Pulmonary artery endothelial cell (primary cell): ENCODE results near the gene PARP12. TPM values are rescaled to one million over a fixed set of nuclear protein-coding genes. Genes with fewer than 3 reads are reported as not detected.
A peak's percentile ranks its signal among the peaks of the same experiment; 100 is the strongest.
"Not testable (repeated sequence)": the region's sequence is repeated elsewhere in the genome, so short reads cannot be mapped to it uniquely, and the experiment has no call there.

Experiments used
- DNase-seq: peaks from one replicate; pipeline ENCODE4 v3.0.0-alpha.2; 2011; ENCODE audit warnings: low read depth, low spot score
- total RNA-seq: library from RNA; depleted of rRNA; stranded (reverse); fragments of >200 nt; gene quantifications from 2 replicates; pipeline ENCODE4 v1.2.3, GENCODE V29; 2014

PARP12 gene, protein sequence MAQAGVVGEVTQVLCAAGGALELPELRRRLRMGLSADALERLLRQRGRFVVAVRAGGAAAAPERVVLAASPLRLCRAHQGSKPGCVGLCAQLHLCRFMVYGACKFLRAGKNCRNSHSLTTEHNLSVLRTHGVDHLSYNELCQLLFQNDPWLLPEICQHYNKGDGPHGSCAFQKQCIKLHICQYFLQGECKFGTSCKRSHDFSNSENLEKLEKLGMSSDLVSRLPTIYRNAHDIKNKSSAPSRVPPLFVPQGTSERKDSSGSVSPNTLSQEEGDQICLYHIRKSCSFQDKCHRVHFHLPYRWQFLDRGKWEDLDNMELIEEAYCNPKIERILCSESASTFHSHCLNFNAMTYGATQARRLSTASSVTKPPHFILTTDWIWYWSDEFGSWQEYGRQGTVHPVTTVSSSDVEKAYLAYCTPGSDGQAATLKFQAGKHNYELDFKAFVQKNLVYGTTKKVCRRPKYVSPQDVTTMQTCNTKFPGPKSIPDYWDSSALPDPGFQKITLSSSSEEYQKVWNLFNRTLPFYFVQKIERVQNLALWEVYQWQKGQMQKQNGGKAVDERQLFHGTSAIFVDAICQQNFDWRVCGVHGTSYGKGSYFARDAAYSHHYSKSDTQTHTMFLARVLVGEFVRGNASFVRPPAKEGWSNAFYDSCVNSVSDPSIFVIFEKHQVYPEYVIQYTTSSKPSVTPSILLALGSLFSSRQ
- total RNA-seq = 52.8 and 55.5 TPM in 2 replicates

DNA sequence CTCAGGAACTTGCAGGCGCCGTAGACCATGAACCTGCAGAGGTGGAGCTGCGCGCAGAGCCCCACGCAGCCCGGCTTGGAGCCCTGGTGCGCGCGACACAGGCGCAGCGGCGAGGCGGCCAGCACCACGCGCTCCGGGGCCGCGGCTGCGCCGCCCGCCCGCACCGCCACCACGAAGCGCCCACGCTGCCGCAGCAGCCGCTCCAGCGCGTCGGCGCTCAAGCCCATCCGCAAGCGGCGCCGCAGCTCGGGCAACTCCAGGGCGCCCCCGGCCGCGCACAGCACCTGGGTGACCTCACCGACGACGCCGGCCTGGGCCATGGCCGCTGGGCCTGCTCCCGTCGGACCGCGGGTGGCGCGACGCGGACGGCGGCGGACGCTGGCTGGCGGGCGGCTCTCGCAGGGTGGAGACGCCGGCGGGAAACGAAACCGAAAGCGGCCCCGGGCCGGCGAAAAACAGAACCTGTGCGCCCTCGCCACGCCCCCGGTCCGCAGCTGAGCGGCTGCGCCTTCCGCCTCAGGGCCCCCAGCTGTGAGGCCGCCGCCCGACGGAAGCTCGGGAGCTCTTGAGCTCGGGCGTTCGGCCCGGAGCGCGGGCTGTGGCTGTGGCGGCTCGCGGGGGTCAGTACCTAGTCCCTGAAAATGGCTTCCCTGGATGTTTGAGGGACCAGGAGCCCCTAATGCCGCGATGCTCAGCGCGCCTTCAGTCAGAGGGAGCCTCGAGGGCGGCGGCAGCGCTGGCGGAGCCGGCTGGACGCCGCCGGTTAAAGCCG is at the start of gene PARP12:
Gene PARP12, minus strand, starts transcription at position 424 of the 772 bp plus-strand sequence. Its CDS starts 104 bp downstream, at position 320.
- DNase-seq = no peak

DNA sequence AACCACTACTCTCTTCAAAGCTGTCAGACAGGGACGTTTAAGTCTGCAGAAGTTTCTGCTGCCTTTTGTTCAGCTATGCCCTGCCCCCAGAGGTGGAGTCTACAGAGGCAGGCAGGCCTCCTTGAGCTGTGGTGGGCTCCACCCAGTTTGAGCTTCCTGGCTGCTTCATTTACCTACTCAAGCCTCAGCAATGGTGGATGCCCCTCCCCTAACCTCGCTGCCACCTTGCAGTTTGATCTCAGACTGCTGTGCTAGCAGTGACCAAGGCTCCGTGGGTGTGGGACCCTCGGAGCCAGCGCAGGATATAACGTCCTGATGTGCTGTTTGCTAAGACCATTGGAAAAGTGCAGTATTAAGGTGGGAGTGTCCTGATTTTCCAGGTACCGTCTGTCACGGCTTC is 46.0 kb upstream of the PARP12 start:
- not testable (repeated sequence) for DNase-seq

DNA sequence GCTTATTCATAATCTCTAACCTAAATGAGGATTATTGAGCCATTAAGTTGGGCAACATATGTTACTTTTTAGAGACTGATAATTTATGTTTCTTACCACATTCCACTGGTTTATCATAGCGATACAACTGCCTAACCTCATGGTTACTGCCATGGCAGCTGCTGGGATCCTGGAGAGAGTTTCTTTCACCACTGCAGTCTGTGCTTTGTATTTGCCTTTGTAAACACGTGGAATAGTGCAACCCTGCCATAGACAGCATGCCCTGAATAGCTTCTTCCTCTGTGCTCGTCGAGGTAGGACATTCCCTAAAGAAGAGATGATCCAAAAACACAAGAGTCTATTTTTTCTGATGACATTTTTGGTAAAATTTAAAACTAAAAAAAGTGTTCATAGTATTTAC is 33.7 kb upstream of the PARP12 start:
- no peak for DNase-seq

DNA sequence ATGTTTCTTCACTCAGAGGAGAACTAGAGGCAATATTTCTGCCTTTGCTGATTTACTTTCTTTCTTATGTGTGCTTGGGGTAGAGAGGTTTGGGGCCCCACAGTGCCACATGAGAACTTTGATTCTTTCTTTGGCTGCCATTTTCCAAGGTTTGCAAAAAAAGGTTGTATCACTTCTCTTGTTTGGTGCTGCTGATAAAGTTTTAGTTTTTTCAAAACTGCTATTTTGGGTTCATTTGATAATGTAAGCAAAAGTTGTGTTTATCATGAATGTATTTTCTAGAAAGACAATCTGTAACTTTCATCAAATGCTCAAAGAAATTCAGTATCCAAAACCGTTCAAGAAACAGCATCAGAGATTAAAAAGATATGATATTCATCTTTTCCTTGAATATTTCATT is 30.6 kb upstream of the PARP12 start:
- no peak for DNase-seq

DNA sequence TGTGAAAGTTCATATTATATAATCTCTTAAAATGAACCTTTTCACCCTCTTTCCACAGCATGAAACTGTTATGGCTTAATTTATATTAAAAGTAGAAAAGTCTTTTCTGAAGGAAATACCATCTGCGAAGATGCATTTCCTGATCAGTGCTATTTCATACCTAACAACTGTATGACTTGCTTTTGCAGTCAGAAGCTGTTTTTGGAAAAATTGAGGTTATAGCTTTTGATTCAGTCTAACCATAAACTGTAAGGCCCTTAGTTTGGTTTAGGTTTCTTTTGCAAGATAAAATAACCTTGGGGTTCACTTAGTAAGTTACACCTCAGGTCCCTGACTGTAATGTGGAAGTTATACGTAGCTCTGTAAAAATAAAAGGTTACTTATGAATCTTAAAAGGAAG is 22.7 kb upstream of the PARP12 start:
- DNase-seq = no peak

DNA sequence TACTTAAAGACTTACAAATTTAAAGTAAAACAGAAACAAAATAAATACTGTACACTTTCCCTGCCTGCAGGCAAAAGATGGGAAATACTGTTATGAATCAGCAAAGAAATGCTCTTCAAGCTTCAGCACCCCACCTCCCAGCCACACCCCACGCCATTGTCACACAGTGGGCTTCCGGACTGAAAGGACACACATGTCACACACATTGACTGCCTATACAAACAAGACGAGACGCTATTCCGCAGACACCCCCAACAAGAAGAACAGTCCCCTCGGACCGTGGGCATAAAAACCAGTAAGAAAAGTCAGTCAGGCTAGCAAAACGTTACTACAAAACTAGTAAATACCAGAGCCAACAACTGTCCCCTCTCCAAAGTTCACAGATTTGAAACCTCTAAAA is 22.2 kb upstream of the PARP12 start:
- no peak for DNase-seq

DNA sequence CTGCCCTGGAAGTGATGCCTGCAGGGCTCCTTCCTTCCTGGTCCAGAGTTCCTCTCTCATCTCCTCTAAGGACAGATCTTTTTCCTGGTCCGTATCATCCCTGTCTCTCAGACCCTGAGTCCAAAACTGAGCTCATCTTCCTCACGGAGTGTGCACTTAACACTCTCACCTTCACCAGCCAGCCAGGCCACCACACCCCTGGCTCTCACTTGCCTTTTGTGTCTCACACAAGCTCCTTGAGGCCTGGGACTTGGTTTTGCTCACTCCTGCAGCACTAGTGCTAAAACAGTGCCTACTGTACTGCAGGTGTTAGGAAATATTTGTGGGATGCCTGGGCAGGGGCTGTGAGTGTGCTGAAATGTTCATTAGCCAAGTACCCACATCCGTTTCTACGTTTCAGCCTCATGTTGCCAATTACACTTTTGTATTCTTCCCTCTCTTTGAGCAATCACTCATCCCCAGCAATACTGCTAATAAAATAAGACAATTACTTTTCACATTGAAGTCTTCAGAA is 21.4 kb upstream of the PARP12 start:
- DNase-seq = no peak

DNA sequence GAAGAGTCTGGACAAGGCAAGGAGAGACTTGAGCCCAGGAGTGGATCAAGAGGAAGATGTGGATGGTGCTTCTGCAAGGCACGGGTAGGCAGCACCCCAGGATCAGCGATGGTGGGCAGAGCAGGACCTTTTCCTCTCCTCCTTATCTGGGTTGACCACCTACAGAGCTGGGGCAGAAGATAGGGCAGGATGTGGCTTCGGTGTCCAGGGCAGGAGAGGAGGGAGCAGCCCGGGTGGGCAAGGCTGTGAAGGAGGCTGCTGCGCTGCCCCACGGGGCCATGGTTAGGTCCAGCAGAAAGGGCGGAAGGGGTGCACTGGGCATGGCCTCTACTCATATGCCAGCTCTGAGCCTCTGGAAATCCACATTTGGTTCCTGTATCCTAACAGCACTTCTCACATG is 20.0 kb upstream of the PARP12 start:
- DNase-seq = no peak

DNA sequence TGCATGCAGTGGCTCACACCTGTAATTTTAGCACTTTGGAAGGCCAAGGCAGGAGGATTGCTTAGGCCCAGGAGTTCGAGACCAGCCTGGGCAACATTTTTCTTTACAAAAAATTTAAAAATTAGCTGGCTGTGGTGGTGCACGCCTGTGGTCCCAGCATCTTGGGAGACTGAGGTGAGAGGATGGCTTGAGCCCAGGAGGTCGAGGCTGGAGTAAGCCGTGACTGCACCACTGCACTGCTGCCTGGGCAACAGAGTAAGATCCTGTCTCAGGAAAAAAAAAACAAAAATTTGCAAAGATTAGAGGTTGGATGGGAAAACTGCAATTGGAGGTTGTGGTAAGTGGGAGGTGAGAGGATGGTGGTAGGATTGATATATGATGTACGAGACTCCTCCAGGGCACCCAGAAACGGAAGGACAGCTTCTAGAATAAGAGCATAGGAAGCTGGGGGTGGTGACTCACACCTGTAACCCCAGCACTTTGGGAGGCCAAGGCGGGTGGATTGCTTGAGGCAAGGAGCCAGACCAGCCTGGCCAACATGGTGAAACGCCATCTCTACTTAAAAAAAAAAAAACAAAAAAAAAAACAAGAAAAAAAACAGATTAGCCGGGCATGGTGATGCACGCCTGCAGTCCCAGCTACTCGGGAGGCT is 19.1 kb upstream of the PARP12 start:
- no peak for DNase-seq

DNA sequence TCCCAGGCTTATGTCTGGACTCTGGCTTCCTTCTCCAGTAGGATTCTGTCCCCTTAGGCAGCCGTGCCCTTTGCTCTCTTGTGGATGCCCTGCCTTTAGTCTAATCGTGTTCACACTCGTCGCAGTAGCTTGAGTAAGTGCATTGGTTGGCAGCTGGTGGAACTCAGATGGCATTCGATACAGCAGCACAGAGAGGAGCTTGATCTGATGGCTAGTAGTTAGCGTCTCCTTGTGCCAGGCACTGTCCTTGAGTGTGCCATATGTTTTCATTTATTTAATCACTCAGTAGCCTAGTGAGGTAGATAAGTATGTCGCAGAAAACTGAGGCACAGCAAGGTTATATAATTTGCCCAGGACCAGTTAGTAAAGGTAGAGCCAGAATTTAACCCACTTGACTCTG is 18.2 kb upstream of the PARP12 start:
- DNase-seq = no peak

DNA sequence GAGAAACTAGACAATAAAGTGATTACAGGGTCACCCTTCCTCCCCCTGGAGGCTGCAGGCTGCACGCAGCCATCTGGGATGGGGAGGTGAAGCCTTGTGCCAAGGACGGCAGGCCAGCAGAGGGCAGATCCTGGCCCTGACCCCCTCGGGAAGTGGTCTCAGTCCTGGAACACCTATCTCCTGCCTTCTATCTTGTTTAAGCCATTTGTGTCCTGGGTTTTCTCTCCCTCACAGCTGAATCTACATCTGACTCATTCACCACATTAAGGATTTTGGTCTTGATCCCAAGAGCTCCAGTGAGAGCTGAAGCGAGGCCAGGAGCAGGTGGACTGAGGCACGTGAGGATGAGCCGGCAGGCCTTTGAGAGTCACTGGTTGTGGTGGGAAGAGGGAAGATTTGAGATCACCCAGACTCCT is 16.4 kb upstream of the PARP12 start:
- no peak for DNase-seq

DNA sequence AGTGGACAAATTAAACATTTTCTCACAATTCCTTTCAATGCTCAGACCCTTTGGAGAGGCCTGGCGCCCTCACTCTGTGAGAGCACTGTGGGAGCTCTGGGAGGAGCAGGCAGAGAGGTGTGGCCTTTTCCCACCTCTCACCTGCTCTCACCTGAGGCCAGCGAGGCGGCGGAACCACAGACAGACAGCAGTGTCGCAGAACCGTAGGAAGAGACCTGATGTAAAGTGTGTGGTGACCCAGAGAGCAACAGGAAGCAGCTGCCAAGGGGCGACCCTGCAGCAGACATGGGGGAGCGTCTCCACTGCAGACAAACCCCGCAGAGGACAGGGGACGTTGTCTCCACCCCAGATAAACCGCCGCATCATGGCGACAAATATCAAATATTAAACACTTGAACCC is 15.6 kb upstream of the PARP12 start:
- DNase-seq = no peak

DNA sequence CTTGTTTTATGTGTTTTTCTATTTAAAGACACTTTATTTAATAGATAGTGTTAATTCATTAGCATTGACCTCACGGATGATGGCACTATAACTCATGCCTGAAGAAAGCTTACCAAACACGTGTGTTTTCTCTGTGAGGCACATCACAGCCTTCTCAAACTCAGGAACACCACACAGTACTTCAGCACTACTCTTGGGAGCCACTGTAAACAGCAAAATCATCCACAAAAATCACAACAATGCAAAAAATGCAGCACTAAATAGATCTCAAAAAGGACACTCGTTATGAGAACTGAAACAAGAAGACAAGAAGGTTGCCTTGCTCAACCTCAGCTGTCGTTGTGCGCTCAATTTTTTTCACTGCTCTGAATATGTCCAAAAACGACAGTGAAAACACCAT is 12.0 kb upstream of the PARP12 start:
- DNase-seq = no peak

DNA sequence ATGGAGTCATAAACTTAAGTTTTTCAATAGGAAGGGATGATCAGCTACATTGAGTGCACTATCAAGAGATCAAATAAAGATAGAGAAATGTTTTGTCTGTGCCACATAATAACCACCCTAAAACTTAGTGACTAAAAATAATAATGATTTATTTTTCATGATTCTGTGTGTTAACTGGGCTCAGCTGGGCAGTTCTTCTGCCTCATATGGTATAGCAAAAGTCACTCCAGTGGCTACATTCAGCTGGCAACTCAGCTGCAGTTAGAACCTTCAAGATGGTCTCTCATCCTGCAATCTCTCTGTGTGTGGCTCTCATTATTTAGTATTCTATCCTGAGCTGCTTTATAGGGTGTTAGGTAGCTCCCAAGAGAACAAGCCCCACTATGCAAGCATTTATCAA is 7.8 kb upstream of the PARP12 start:
- DNase-seq = no peak

DNA sequence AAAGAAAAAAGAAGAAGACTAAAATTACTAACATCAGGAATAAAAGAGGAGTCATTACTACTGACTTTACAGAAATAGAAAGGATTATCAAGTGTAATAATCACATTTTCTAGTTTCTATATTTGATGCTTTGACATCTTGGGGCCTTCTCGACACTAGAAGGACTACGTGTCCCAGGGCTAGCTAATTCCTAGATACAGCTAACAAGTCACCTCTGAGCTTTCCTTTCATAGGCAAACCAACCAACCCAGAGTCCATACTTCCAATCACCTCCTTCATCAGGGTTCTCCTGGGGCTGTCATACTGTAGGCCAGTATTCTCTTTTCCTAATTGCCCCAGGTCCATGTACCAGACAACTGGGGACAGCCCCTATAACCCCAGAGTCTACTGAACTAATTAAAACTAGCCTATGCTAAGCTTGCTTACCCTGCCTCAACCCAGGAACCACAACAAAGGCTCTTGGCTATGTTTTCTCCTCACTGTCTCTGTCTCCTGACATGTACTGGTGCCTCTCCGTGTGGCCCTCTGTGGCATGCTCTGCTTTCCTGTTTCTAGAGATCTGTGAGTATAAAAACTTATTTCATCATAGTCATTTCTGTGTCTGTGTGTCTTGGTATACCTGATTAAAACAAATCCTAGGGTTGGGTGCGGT is 6.7 kb upstream of the PARP12 start:
- DNase-seq = no peak

DNA sequence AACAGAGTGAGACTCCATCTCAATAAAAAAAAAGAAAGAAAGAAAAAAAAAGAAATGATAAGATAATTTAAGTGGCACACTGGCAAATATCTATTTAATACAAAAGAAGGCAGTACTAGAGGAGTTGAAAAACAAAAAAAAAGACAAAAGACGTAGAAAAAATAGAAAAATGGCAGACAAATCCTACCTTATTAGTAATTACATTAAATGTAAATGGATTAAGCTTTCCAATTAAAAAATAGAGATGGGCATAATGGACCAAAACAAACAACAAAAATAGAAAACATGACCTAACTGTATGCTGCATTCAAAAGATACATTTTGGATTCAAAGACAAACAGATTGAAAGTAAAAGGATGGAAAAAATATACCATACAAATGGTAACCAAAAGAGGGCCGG is 5.3 kb upstream of the PARP12 start:
- no peak for DNase-seq

DNA sequence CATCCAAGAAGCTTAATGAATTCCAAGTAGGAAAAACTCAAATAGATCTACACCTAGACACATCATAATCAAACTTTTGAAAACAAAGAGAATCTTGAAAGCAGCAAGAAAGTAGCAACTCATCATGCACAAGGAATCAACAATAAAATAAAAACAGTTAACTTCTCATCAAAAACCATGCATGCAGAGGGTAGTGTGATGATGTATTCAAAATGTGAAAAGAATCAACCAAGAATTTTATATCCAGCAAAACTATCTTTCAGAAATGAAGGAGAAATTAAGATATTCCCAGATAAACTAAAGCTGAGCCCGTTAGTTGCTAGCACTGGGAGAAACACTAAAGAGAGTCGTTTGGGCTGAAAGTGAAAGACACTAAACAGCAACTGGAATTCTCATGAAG is 4.3 kb upstream of the PARP12 start:
- DNase-seq = no peak

DNA sequence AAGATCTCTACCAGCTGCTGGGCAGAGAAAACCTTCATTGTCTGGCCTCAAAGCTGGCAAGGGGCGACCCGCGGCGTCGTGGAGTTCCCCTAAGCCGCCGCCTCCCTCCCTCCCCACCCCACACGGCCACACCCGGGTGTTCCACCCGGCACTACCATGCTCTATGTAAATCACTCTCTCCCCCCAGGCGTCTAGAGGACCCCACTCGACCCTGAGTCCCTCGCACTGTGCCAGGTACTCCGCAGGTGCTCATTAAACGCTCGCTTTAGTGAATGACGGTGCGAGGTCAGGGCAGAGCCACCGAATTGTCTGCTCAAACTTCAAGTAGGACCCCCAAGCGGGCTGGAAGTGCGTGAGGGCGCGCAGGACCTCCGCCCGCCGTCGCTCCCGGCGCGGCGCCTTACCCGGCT is 628 bp downstream of the PARP12 start:
- no peak for DNase-seq

DNA sequence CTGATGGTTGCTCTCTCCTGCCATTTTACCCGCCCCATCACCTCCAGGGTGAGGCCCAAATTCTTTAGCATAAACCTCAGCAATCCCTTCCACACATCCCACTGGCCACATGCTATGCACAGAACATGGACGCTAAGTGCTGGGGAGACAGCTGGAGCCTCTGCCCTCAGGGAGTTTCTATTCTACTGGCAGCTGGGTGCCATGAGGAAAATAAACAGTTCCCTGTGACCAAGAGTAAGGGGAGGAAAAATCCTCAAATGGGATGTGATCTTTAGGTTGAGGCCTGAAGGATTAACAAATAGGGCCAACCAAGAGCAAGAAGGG is 1.2 kb downstream of the PARP12 start:
- no peak for DNase-seq

DNA sequence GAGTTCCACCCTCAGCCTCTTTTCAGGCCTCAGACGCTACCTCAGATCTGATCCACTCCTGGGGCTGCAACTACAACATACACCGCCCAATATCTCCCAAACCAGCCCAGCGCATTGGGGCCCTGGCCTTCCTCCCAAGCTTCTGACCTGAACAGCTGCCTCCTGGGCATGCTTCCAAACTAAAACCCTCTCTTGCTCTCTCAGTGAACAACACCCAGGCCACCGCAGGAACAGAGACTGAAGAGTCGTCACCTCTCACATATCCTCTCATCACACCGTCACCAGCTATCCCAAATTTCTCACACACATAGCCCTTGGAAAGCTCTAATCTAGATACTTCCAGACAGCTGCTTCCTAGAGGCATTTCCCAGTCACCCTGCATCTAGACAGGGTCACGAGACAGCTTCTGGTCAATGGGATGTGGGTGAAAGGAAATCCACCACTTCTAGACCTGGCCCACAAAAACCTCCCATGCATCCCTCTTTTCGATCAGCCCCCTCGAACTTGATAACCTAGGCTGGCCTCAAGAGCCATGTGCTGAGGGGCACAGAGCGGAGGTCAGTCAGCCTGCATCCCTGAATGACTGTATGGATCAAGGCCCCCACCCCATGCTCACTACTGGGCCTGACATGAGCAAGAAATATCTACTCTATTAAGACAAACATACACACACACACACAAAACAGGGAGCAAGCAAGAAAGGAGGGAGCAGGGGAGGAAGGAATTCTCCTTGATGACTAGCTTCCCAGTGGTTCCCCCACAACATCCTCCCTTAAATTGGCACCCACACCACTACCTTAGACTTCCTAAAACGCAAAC is 1.8 kb downstream of the PARP12 start:
- peak; percentile 70 for DNase-seq
